GM19324 (cell line): ENCODE data around the gene FXYD3.
"Not testable (repeated sequence)": the region's sequence is repeated elsewhere in the genome, so short reads cannot be mapped to it uniquely, and the experiment has no call there.

Experiments
- ATAC-seq: cut with Tn5 transposase; IDR thresholded peaks from one replicate; pipeline ENCODE4 v1.9.1; 2021; ENCODE audit warnings: mild to moderate bottlenecking, moderate library complexity; ENCODE audit not compliant: unreplicated experiment, low FRiP score

The FXYD3 gene

GRCh38 chr19:35140207-35140961 lies 24.8 kb downstream of the FXYD3 start:
- no peak for ATAC-seq

- ATAC-seq = no peak
Measured at GRCh38 chr19:35140962-35141836, 25.6 kb downstream of the FXYD3 start.

- ATAC-seq = no peak
Measured at GRCh38 chr19:35141837-35142605, 26.4 kb downstream of the FXYD3 start.

GRCh38 chr19:35142606-35143230 lies 27.1 kb downstream of the FXYD3 start:
- ATAC-seq = no peak

GRCh38 chr19:35143231-35143715 lies 27.6 kb downstream of the FXYD3 start, which contains the start of gene FXYD7:
Gene FXYD7, plus strand, starts transcription at chr19:35143255. Its CDS starts 79 bp downstream, at chr19:35143334.
- no peak for ATAC-seq

GRCh38 chr19:35143818-35144217 lies 28.2 kb downstream of the FXYD3 start:
- no peak for ATAC-seq

GRCh38 chr19:35144259-35144599 lies 28.6 kb downstream of the FXYD3 start:
- no peak for ATAC-seq

GRCh38 chr19:35144600-35145436 lies 29.2 kb downstream of the FXYD3 start:
- no peak for ATAC-seq

GRCh38 chr19:35146746-35147459 lies 31.3 kb downstream of the FXYD3 start:
- ATAC-seq = no peak

GRCh38 chr19:35149463-35149862 lies 33.8 kb downstream of the FXYD3 start:
- ATAC-seq = no peak

GRCh38 chr19:35150445-35150844 lies 34.8 kb downstream of the FXYD3 start:
- no peak for ATAC-seq

GRCh38 chr19:35151273-35152065 lies 35.8 kb downstream of the FXYD3 start:
- no peak for ATAC-seq

- ATAC-seq = not testable (repeated sequence)
Measured at GRCh38 chr19:35153129-35153522, 37.5 kb downstream of the FXYD3 start.

GRCh38 chr19:35153701-35154524 lies 38.3 kb downstream of the FXYD3 start:
- ATAC-seq = no peak

- ATAC-seq = no peak
Measured at GRCh38 chr19:35154525-35155406, 39.1 kb downstream of the FXYD3 start, which contains the start of gene FXYD5. Gene FXYD5, plus strand, starts transcription at chr19:35154735. Its CDS starts 816 bp downstream, at chr19:35155551.

- no peak for ATAC-seq
Measured at GRCh38 chr19:35155441-35155840, 39.8 kb downstream of the FXYD3 start.
